GM12865 (cell line): ENCODE measurements around the gene CTSS.
A peak's percentile ranks its signal among the peaks of the same experiment; 100 is the strongest.
"Not testable (repeated sequence)": the region's sequence is repeated elsewhere in the genome, so short reads cannot be mapped to it uniquely, and the experiment has no call there.

Experiments
- DNase-seq: peaks from one replicate; pipeline ENCODE4 v3.0.0; 2010; ENCODE audit warnings: low read depth
- H3K4me3 ChIP-seq: 2 replicates; pipeline ENCODE4 v1.5.1; 2011; ENCODE audit warnings: mild to moderate bottlenecking, low read depth, low read length, control low read depth
- TF ChIP-seq, protein P1 (sequence below): IDR thresholded peaks from 2 replicates; pipeline ENCODE4 v1.5.1; 2011; ENCODE audit warnings: low read length, control low read depth, low read depth, inconsistent platforms; ENCODE audit not compliant: insufficient read depth; ENCODE audit errors: missing control alignments

The CTSS gene

DNA sequence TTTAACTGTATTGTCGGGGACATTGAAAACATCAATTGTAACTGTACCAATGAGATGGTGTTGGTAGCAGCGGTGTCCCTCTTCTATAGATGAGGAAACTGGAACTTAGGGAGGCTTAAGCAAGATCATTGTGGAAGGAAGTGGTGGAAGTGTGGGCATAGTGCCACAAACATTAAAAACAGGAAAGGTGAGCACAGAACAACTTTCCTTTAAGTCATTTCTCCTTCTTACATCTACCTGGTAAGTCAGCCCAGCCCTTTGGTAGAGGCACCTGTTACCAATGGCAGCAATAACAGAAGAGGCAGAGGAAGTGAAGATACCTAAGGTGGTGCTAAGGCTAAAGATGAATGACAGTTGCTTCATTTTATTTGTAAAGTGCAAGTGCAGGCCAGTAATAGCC lies 12.0 kb upstream of the CTSS start:
- DNase-seq: no peak
- no peak overlapping the region for H3K4me3 ChIP-seq
- TF ChIP-seq, protein P1, sequence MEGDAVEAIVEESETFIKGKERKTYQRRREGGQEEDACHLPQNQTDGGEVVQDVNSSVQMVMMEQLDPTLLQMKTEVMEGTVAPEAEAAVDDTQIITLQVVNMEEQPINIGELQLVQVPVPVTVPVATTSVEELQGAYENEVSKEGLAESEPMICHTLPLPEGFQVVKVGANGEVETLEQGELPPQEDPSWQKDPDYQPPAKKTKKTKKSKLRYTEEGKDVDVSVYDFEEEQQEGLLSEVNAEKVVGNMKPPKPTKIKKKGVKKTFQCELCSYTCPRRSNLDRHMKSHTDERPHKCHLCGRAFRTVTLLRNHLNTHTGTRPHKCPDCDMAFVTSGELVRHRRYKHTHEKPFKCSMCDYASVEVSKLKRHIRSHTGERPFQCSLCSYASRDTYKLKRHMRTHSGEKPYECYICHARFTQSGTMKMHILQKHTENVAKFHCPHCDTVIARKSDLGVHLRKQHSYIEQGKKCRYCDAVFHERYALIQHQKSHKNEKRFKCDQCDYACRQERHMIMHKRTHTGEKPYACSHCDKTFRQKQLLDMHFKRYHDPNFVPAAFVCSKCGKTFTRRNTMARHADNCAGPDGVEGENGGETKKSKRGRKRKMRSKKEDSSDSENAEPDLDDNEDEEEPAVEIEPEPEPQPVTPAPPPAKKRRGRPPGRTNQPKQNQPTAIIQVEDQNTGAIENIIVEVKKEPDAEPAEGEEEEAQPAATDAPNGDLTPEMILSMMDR: no peak

DNA sequence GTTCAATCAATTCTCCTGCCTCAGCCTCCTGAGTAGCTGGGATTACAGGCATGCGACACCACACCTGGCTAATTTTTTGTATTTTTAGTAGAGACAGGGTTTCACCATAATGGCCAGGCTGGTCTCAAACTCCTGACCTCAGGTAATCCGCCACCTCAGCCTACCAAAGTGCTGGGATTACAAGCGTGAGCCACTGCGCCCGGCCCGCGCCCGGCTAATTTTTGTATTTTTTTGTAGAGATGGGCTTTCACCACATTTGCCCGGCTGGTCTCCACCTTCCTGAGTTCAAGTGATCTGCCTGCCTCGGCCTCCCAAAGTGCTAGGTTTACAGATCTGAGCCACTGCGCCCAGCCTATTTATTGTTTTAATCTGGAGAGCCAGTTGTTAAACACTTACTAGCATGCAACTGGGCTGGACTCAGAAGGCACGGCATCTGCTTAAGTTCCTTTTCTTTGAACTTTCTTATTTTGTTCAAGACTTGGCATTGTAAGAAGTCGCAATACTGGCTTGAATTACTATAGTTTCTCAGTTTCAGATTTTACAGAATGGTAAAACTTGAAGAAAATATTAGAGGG lies 10.4 kb upstream of the CTSS start:
- not testable (repeated sequence) for H3K4me3 ChIP-seq, DNase-seq

DNA sequence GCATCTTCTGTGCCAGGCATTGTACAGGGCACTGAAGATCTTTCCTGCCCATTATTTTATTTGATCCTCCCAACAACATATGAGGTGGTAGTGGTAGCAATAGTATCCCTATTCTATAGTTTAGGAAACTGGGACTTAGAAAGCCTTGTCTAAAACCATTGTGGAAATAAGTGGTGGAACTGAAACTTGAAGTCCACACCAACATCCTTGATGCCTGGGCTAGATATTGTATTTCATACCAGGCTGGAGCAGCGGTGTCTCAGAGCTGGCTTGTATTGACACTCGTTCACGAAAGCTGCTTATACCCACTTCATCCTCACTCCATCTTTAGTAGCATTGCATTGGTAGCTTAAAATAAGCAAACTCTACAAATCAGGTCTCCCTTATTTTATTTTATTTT lies 9.7 kb upstream of the CTSS start:
- no peak for DNase-seq
- H3K4me3 ChIP-seq: no peak overlapping the region
- TF ChIP-seq, protein P1: no peak

DNA sequence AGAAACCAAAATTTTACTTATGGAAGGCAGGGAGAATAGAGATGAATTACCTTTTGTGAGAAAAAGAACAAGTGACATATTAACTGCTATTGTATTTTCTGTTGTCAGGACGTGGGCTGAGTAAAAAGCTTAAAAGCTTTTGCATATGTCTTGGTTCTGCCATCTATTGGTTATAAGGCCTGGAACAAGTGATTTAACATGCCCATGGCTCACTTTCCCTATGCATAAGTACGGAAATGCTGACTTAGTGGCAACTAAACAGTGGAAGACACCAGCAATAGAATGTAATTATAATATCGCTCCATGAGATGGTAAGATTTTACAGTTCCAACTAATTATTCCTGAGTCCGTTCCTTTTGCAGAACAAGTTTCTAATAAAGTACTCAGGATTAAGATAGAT lies 6.7 kb upstream of the CTSS start:
- TF ChIP-seq, protein P1: no peak
- H3K4me3 ChIP-seq: no peak overlapping the region

DNA sequence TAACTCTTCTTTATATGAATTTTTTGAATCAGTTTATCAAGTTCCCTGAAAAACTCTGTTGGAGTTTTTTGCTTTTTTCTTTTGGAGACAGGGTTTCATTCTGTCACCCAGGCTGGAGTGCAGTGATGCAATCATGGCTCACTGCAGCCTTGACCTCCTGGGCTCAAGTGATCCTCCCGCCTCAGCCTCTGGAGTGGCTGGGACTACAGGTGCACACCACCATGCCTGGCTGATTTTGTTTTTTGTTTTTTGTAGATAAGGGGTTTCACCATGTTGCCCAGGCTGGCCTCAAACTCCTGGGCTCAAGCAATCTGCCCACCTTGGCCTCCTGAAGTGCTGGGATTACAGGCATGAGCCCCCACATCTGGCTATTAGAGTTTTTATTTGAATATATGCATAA lies 2.1 kb upstream of the CTSS start:
- DNase-seq, H3K4me3 ChIP-seq: not testable (repeated sequence)

More for the DNA sequence above, 6.7 kb upstream of the CTSS start:
- DNase-seq: no peak

DNA sequence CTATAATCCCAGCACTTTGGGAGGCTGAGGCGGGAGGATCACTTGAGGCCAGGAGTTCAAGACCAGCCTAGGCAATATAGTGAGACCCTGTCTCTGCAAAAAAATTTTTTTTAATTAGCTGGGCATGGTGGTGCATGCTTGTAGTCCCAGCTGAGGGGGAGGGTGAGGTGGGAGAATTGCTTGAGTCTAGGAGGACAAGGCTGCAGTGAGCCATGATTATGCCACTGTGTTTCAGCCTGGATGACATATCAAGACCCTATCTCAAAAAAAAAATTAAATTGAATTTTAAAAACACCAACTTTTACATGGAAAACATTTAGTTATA lies 361 bp upstream of the CTSS start:
- H3K4me3 ChIP-seq: peak overlapping the region; percentile 94
- not testable (repeated sequence) for DNase-seq

DNA sequence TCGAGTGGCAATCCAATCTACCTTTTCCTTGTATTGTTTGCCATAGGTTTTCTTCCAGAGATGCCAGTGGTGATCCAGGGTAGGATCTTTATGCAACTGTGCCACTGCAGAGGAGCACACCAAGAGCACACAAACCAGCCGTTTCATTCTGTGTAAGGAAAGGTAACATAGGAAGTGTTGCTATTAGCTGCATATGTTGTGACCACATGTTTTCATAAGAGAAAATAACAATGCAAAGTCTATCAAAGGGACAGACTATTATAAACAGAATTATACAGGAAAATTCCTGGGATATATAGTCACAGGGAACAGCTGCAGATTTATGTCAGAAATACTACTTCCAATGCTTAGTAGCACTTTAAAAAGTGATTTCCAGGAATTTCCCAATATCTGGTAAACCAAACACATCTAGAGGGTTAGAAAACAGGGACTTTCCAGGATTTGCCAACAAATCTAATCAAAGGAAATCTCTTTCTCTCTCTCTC lies 919 bp downstream of the CTSS start:
- peak; percentile 65 for DNase-seq

DNA sequence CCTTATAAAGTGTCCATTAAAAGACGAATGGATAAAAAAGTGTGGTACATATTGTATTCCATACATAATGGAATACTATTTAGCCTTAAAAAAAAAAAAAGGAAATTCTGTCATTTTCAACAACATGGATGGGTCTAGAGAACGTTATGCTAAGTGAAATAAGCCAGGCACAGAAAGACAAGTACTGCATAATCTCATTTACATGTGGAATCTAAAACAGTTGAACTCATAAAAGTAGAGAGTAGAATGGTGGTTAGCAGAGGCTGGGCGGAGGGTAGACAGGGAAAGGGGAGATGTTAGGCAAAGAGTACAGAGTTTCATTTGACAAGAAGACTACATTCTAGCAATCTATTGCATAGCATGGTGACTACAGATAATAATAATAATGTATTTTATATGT lies 2.6 kb downstream of the CTSS start:
- peak overlapping the region; percentile 94 for H3K4me3 ChIP-seq
- no peak for DNase-seq
- TF ChIP-seq, protein P1: no peak

More for the DNA sequence above, 919 bp downstream of the CTSS start:
- TF ChIP-seq, protein P1: no peak
- H3K4me3 ChIP-seq: peak overlapping the region; percentile 94

DNA sequence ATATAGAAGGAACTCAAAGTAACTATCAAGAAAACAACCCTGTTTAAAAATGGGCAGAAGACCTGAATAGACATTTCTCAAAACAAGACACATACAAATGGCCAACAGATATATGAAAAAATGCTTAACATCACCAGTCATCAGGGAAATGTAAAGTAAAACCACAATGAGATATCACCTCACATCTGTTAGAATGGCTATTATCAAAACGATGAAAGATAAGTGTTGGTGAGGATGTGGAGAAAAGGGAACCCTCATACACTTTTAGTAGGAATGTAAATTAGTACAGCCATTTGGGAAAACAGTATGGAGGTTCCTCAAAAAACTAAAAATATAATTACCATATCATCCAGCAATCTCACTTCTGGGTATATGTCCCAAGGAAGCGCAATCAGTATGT lies 3.0 kb downstream of the CTSS start:
- TF ChIP-seq, protein P1: no peak
- no peak for DNase-seq
- H3K4me3 ChIP-seq: no peak overlapping the region
